OCI-LY7 (cell line): Measurements from ENCODE around the gene REPIN1.

Experiments used
- CTCF ChIP-seq: fragments of 200-600 bp; sonication (generic); conservative IDR thresholded peaks from 2 replicates; pipeline ENCODE4 v1.5.1; 2014; ENCODE audit warnings: mild to moderate bottlenecking, antibody characterized with exemption, low read length, moderate library complexity, mixed read lengths
- EZH2phosphoT487 ChIP-seq: fragments of 200-600 bp; sonication (generic); IDR thresholded peaks from 2 replicates; pipeline ENCODE4 v1.6.1; 2018; ENCODE audit warnings: low read depth, borderline replicate concordance, mild to moderate bottlenecking, mixed run types, antibody characterized with exemption, low read length, moderate library complexity, mixed read lengths

GRCh38 chr7:150413640-150414081 is 45.0 kb downstream of the REPIN1 start:
- TF ChIP-seq CTCF, result no peak
- no peak for TF ChIP-seq EZH2phosphoT487
